Body of pancreas (tissue), 4 donors: ENCODE results near the gene CERS3. TPM values are rescaled to one million over a fixed set of nuclear protein-coding genes. Genes with fewer than 3 reads are reported as not detected.

Experiments
- ATAC-seq: fragments of 150-250 bp; one replicate; pipeline ENCODE4 v1.9.1; 2016
- DNase-seq, 4 donors: peaks; one replicate each; pipeline ENCODE4 v3.0.0-alpha.2; 2019
- H3K27ac ChIP-seq, 4 donors: fragments of 200-600 bp; sonication (generic); 1 replicate in 3 of 4; 2 replicates in 1 of 4; pipeline versions ENCODE4 v1.5.1 to v1.6.1; 2016 to 2019; ENCODE audit warnings: mild to moderate bottlenecking in 1 of 4, mixed read lengths in 1 of 4, moderate library complexity in 1 of 4
- H3K27me3 ChIP-seq, 2 donors: fragments of 200-600 bp; sonication (generic); one replicate each; pipeline ENCODE4 v1.6.0; 2016; ENCODE audit warnings: mild to moderate bottlenecking in 1 of 2
- H3K36me3 ChIP-seq, 2 donors: fragments of 200-600 bp; sonication (generic); replicated peaks in 1 of 2; 2 replicates each; pipeline ENCODE4 v1.5.1; 2016; ENCODE audit warnings: low read depth in 2 of 2; ENCODE audit not compliant: insufficient read depth in 1 of 2
- H3K4me1 ChIP-seq: fragments of 200-600 bp; sonication (generic); one replicate; pipeline ENCODE4 v1.6.0; 2016
- H3K4me3 ChIP-seq, 2 donors: fragments of 200-600 bp; sonication (generic); 1 replicate in 1 of 2; 2 replicates in 1 of 2; pipeline ENCODE4 v1.5.1; 2016 to 2019
- H3K9me3 ChIP-seq, 3 donors: fragments of 200-600 bp; sonication (generic); 1 replicate in 2 of 3; 2 replicates in 1 of 3; pipeline ENCODE4 v1.5.1; 2016
- CTCF ChIP-seq, 7 experiments: fragments of 450-650 bp in 4 of 7; fragments of 200-600 bp in 3 of 7; sonication (generic) in 3 of 7; IDR thresholded peaks; one replicate each; pipeline ENCODE4 v1.5.1; 2016 to 2019; ENCODE audit warnings: antibody characterized with exemption in 7 of 7
- POLR2A ChIP-seq, 3 donors: fragments of 450-650 bp; IDR thresholded peaks; one replicate each; pipeline ENCODE4 v1.6.1; 2016; ENCODE audit warnings: antibody characterized with exemption in 3 of 3, mild to moderate bottlenecking in 2 of 3
- WGBS, 2 donors: methylation state at CpG; one replicate each; pipeline ENCODE4 v1.1.5; 2017; 5-methylcytosine and 5-hydroxymethylcytosine counted together
- intact Hi-C: fragments of 100-400 bp; cut with DNase I; formaldehyde crosslinking; loops from one replicate; pipeline ENCODE4 v1.15.1; 2023
- total RNA-seq, 2 donors: library from RNA; depleted of rRNA; stranded (reverse); fragments of >200 nt; gene quantifications; one replicate each; pipeline ENCODE4 v1.1.0, GENCODE V29; 2016

The CERS3 gene
- total RNA-seq, 2 donors from 2014 or later = 0.33 TPM; not detected in 1

DNA sequence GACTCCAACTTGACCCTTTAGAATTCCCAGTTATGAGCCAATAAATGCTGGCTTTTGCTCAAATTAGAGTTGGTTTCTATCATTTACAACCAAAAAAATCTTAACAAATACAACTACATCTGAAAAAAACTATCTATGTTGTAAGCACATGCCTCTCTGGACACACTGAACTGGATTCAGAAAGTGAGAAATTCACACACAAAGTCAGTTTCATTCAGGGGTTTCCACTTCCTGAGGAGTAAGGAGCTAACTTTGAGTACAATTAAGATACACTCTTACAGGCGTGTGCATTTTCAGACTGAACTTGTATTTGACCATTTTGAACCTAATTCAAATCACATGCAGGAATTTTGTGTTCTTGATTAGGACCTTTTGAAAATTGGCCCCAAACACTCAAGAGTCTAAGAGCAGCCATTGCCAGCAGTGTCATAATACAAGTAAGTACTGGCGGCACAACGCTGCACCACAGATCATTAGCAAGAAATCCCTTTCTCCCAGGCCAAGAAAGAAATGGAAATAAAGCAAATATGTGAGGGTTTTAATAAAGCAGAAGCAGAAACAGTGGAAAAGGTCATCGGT is 42.1 kb upstream of the CERS3 start:
- no peak for TF ChIP-seq CTCF (IDR thresholded peaks at IDR 0.05)
- TF ChIP-seq POLR2A (IDR thresholded peaks at IDR 0.05) = no peak
- no peaks in the 10 kb centered on the region for H3K27me3 ChIP-seq
- H3K9me3 ChIP-seq = no peaks in the 10 kb centered on the region
- H3K36me3 ChIP-seq = peaks cover 0 to 8% of the 10 kb centered on the region in 2 donors
- H3K27ac ChIP-seq = no peak overlapping the region
- DNase-seq (no peak), ATAC-seq (no peak)
- H3K4me1 ChIP-seq = no peaks in the 10 kb centered on the region
- H3K4me3 ChIP-seq = no peak overlapping the region
- WGBS, 2 donors = 87 to 93% methylated on average over 4 of the region's 4 CpGs
- intact Hi-C loops = no loop called here

DNA sequence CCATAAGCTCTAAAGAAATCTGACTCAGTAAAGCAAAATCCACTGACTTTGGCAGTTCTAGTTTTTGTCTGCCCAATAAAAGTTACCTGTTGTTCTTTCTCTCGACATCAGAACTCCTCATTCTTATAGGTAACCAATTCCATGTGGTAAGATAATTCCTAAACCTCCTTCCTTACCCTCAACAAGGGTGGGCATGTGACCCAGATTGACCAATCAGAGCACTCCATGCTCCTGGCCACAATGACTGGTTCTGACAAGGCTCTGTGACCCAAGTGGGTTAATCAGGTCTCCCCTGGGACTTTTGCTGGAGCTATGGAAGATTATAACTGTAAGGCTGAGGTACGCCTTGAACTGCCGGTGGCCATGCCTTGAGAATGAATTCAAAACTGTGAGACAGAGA is 41.5 kb upstream of the CERS3 start:
- no peaks in the 10 kb centered on the region for H3K27me3 ChIP-seq
- intact Hi-C loops = no loop called here
- peaks cover 0 to 8% of the 10 kb centered on the region in 2 donors for H3K36me3 ChIP-seq
- no peak for DNase-seq
- TF ChIP-seq CTCF (IDR thresholded peaks at IDR 0.05) (no peak), POLR2A (IDR thresholded peaks at IDR 0.05) (no peak)
- 86 to 98% methylated on average over 3 of the region's 3 CpGs for WGBS, 2 donors
- no peak overlapping the region for H3K27ac ChIP-seq
- no peak for ATAC-seq
- no peak overlapping the region for H3K4me3 ChIP-seq
- H3K4me1 ChIP-seq = no peaks in the 10 kb centered on the region
- H3K9me3 ChIP-seq = no peaks in the 10 kb centered on the region

DNA sequence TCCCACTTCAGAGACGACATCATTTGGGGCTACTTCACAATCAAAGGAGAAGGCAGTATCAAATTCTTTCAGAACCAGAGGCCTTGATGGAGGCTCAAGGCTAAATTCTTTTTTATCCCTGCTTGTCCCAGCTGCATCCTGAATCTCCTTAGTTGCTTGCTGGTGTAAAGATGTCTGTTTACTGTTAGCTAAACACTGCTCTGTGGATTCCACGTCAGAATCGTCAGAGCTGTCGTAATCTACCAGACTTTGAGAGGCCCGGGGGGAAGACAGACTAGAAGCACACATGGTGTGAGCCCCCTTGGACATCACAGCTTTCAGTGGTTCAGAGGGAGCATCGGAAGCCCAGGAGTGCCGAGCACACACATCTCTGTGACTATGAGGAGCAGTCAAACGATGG is 40.6 kb upstream of the CERS3 start:
- DNase-seq (no peak), ATAC-seq (no peak)
- no peak overlapping the region for H3K27ac ChIP-seq
- whole genome bisulfite sequencing, 2 donors = 73 to 88% methylated on average over 8 of the region's 8 CpGs
- intact Hi-C loops = no loop called here
- no peak overlapping the region for H3K4me3 ChIP-seq
- no peaks in the 10 kb centered on the region for H3K4me1 ChIP-seq
- H3K36me3 ChIP-seq = peaks cover 0 to 8% of the 10 kb centered on the region in 2 donors
- H3K27me3 ChIP-seq = no peaks in the 10 kb centered on the region
- TF ChIP-seq CTCF (IDR thresholded peaks at IDR 0.05) (no peak), POLR2A (IDR thresholded peaks at IDR 0.05) (no peak)
- H3K9me3 ChIP-seq = no peaks in the 10 kb centered on the region

GRCh38 chr15:100566850-100567628 is 38.3 kb upstream of the CERS3 start:
- ATAC-seq (no peak), DNase-seq (no peak)
- intact Hi-C loops = no loop called here
- no peaks in the 10 kb centered on the region for H3K9me3 ChIP-seq
- TF ChIP-seq CTCF (IDR thresholded peaks at IDR 0.05) (no peak), POLR2A (IDR thresholded peaks at IDR 0.05) (no peak)
- WGBS, 2 donors = 89 to 92% methylated on average over 6 of the region's 6 CpGs
- peaks cover 0 to 3% of the 10 kb centered on the region in 2 donors for H3K36me3 ChIP-seq
- no peak overlapping the region for H3K4me3 ChIP-seq
- H3K4me1 ChIP-seq = no peaks in the 10 kb centered on the region
- H3K27ac ChIP-seq = no peak overlapping the region
- no peaks in the 10 kb centered on the region for H3K27me3 ChIP-seq
